ENCODE results near the gene CEP89.

- TF ChIP-seq CTCF (IDR thresholded peaks at IDR 0.05; ENCODE audit: low read depth, low read length) (no peak), EZH2phosphoT487 (IDR thresholded peaks at IDR 0.05; ENCODE audit: low read depth) (no peak)
These were observed 80.1 kb downstream of the CEP89 start for GRCh38 chr19:32891609-32892008.

Measured in OCI-LY3 (cell line).